ENCODE data around the gene HOXC4.

Gene HOXC4

DNA sequence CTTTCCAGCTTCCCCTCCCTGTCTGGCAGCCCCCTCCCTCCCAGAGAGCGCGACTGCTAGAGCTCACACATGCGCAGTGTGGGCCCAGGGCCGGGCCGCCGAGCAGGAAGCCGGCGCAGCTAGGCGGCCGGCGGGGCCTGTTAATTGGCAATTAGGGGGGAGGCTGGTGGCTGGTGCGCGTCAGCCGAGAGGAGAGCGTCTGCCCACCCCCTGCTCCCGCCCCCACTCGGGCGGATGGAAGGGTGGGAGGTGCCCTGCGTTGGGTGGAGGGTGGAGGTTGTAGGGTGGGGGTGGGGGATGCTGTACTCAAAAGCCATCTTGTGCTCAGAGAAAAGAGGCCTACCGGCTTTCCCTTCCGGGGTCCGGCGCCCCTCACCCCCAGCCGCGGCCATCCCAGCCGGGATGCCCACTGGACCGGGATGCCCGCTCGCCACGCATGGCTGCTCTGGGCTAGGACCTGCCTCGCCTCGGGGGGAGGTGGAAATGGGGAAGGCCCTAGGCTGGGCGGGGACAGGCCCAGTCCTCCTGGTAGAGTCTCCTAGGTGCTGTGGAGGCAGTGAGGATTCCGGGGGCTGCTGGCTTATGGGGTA lies 35.7 kb upstream of the HOXC4 start:
- peak; percentile 82 for DNase-seq (ENCODE audit: low read depth, low spot score)
- TF ChIP-seq, protein P1, sequence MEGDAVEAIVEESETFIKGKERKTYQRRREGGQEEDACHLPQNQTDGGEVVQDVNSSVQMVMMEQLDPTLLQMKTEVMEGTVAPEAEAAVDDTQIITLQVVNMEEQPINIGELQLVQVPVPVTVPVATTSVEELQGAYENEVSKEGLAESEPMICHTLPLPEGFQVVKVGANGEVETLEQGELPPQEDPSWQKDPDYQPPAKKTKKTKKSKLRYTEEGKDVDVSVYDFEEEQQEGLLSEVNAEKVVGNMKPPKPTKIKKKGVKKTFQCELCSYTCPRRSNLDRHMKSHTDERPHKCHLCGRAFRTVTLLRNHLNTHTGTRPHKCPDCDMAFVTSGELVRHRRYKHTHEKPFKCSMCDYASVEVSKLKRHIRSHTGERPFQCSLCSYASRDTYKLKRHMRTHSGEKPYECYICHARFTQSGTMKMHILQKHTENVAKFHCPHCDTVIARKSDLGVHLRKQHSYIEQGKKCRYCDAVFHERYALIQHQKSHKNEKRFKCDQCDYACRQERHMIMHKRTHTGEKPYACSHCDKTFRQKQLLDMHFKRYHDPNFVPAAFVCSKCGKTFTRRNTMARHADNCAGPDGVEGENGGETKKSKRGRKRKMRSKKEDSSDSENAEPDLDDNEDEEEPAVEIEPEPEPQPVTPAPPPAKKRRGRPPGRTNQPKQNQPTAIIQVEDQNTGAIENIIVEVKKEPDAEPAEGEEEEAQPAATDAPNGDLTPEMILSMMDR (IDR thresholded peaks at IDR 0.05; ENCODE audit: insufficient read depth, low read length, missing control alignments): no peak
- ChIA-PET POLR2A (interaction anchor here (0.6 to 2.8 kb wide), 18 partner anchors 10 to 178 kb away, joined by 3 to 53 read pairs (median 4); partner anchors contain the start of genes HOXC10, HOXC5, HOXC6 and HOXC8), CTCF (interaction anchor here (0.6 to 21.3 kb wide), 18 partner anchors 10 to 352 kb away, joined by 3 to 385 read pairs (median 5); partner anchors contain the start of genes HOXC10, HOXC5, HOXC6 and HOXC8)
- peak overlapping the region; percentile 88 for H3K4me3 ChIP-seq (ENCODE audit: low read depth, low read length)

DNA sequence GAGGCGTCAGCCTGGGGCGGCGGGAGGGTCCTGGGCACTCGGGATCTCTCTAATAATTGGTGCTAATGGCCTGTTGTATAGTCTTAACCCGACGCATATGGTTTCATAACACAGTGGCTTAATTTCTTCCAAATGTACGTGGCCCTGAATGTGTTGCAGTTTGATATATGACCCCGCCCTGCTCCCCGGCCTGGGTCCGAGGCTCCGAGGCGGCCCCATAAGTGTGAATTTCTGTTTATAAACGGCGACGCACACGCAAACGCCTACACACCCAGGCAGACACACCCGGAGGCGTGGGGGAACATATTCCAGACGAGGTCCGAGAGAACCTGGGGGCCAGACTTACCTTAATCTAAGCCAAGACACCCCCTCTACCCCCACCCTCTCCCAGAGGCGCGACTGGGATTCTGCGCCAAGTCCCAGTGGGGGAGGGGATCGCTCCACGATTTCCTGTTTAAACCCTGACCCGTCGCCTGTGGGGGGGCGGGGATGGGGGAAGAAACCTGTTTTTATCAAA lies 35.1 kb upstream of the HOXC4 start:
- ChIA-PET POLR2A (interaction anchor here (0.6 kb wide), 1 partner anchor 23 kb away, joined by 3 read pairs; no protein-coding TSS in a partner anchor), CTCF (interaction anchor here (21.3 to 23.4 kb wide), 2 partner anchors 11 to 179 kb away, joined by 385 to 908 read pairs; partner anchors contain the start of genes HOXC5, HOXC6 and SMUG1)
- TF ChIP-seq, protein P1 (IDR thresholded peaks at IDR 0.05; ENCODE audit: insufficient read depth, low read length, missing control alignments): no peak
- no peak for DNase-seq (ENCODE audit: low read depth, low spot score)
- H3K4me3 ChIP-seq (ENCODE audit: low read depth, low read length): peak overlapping the region; percentile 88

DNA sequence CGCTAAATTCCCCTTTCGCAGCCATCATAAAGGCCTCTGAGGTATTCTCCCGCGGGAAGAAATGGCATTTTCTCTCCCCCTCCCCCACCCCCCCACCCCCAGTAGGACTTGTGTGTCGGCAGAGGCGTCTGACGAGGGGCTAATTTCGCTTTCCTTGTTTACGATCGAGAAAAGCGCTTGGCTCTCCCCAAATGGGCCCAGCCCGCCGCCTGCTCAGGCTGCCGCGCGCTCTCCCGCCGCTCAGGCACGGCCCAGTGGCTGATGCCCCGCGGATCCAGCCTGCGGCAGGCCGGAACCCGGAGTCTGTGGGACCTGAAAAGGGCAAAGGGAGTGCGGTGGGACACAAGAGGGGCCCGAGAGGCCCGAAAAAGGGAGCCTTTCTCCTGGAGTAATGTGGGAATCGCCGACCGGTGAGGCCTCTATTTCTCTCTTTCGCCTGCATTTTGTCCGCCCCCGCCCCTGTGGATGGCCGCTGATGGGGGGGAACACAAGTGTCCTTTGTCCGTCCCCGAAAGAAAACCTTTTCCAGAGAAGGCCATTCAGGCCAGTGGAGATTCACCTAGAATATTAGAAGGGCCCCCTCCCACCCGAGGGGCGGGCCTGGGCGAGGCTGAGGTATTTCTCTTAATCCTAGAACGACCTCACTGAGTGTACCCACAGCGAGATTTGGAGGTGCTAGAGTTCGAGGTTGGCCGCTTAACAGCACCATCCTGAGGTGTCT lies 34.4 kb upstream of the HOXC4 start:
- no peak for DNase-seq (ENCODE audit: low read depth, low spot score)
- H3K4me3 ChIP-seq (ENCODE audit: low read depth, low read length): peak overlapping the region; percentile 88
- ChIA-PET CTCF (interaction anchor here (5.8 to 23.4 kb wide), 2 partner anchors 13 to 179 kb away, joined by 55 to 908 read pairs; partner anchors contain the start of genes HOXC5 and SMUG1), POLR2A (no interaction called here)
- TF ChIP-seq, protein P1 (IDR thresholded peaks at IDR 0.05; ENCODE audit: insufficient read depth, low read length, missing control alignments): no peak

DNA sequence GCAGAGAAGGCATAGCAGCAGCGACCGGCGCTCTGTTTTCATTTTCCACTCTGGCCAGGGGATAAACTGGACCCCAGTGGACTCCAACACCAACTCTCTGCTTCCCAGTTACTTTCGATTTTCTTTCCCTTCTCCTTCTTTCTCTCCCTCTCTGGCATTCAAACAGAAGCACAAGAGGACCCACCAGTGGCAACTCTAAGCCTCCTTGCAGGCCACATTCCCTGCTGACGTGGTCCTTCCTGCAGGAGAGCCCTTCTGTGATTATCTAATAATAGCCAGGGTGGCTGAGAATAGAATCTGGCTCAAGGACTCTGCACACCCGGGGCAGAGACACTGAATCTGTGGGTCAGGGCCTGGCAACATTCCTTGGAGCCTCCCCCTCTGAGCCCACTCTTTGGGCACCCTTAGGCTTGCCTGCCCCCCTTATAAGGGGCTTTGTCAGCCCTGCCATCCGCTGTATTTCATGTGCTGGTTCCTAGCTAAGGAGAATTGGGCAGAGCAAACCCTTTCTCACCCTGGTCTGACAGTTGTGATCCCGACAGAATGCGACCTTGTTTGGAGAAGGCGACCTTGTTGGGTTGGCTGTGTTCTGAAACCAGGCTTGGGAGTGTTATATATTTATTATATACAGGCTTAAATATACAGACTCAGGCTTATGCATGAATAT lies 33.6 kb upstream of the HOXC4 start:
- CTCF ChIA-PET: interaction anchor here (5.8 to 23.4 kb wide), 3 partner anchors 12 to 178 kb away, joined by 55 to 908 read pairs (median 385); partner anchors contain the start of genes HOXC5, HOXC8, HOXC9 and SMUG1
- POLR2A ChIA-PET: interaction anchor here (1.8 kb wide), 1 partner anchor 11 kb away, joined by 7 read pairs; the partner anchor contains the start of gene HOXC8
- no peak for DNase-seq (ENCODE audit: low read depth, low spot score)
- TF ChIP-seq, protein P1 (IDR thresholded peaks at IDR 0.05; ENCODE audit: insufficient read depth, low read length, missing control alignments): no peak
- H3K4me3 ChIP-seq (ENCODE audit: low read depth, low read length): peak overlapping the region; percentile 88

DNA sequence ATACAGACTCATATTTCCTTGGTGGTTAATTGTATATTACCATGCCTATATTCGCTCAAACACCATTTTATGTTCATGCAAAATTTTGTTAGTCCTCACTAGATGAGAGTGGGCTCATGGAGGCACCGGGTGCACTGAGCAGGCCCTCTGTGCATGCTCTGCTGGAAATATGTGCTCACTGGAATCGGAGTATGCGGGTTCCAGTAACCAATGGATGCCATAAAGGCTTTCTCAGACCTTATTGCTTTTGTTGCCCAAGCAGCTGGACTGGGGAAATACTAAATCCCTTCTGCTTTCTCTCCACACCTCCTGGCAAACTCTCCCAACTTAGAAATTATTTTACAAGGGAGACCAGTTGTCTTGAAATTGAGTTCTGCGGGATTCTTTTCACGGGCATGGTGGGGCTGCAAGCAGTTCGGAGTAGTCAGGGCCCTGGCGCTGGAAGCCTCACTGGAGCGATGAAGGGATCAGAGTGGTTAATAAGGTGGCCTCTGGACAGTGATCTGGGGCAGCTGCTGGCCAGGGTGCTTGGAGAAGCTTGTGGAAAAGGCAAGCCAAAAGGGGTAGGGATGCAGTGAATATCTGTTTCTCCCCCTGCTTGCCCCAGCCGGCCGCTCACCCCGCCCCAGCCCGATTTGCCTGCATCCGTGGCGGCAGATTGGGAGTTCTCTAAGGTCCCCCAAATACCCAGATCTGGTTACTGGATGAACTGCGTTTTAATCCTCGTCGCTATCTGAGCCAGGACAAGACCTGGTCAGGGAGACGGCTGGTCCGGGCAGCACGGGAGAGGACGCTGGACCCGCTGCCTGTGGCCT lies 32.8 kb upstream of the HOXC4 start:
- TF ChIP-seq, protein P1 (IDR thresholded peaks at IDR 0.05; ENCODE audit: insufficient read depth, low read length, missing control alignments): no peak
- CTCF ChIA-PET: interaction anchor here (1.0 to 23.4 kb wide), 6 partner anchors 11 to 194 kb away, joined by 3 to 908 read pairs (median 50); partner anchors contain the start of genes HOXC5, HOXC8, HOXC9 and SMUG1
- no peak for DNase-seq (ENCODE audit: low read depth, low spot score)
- POLR2A ChIA-PET: interaction anchor here (1.8 kb wide), 1 partner anchor 12 kb away, joined by 7 read pairs; the partner anchor contains the start of gene HOXC8
- H3K4me3 ChIP-seq (ENCODE audit: low read depth, low read length): peak overlapping the region; percentile 88

Data from AG04449 (cell line).